Measurements from ENCODE around the gene PRR15. TPM values are rescaled to one million over a fixed set of nuclear protein-coding genes. Genes with fewer than 3 reads are reported as not detected.
A peak's percentile ranks its signal among the peaks of the same experiment; 100 is the strongest.

Gene PRR15
- total RNA-seq, 4 donors from 2014 or later, result 0.42 to 0.65 TPM; not detected in 2

GRCh38 chr7:29607889-29608288 lies 44.3 kb downstream of the PRR15 start:
- Histone ChIP-seq H3K27me3 (no peaks in the 10 kb centered on the region), H3K4me1 (peaks cover 0 to 8% (median 1%) of the 10 kb centered on the region in 4 donors), H3K4me3 (no peak overlapping the region), H3K36me3 (no peaks in the 10 kb centered on the region), H3K27ac (replicated peaks in 1 of 4) (no peak overlapping the region), H3K9me3 (no peaks in the 10 kb centered on the region)
- TF ChIP-seq POLR2AphosphoS5 (IDR thresholded peaks at IDR 0.05), result no peak
- TF ChIP-seq CTCF (IDR thresholded peaks at IDR 0.05), result no peak
- TF ChIP-seq EP300 (IDR thresholded peaks at IDR 0.05), result no peak
- no peak for TF ChIP-seq POLR2A (IDR thresholded peaks at IDR 0.05; ENCODE audit: low read depth)
- peak; percentile 88 for DNase-seq (ENCODE audit: extremely low spot score)
- intact Hi-C loops (cut with DNase I), result no loop called here
- whole genome bisulfite sequencing, result 99% methylated on average over 4 of the region's 4 CpGs

- TF ChIP-seq POLR2A (IDR thresholded peaks at IDR 0.05; ENCODE audit: low read depth), result no peak
- peak; percentile 24 to 46 (median 43) for TF ChIP-seq CTCF (IDR thresholded peaks at IDR 0.05)
- no peak for TF ChIP-seq EP300 (IDR thresholded peaks at IDR 0.05)
- no peak for TF ChIP-seq POLR2AphosphoS5 (IDR thresholded peaks at IDR 0.05)
- 67% methylated on average over 15 of the region's 15 CpGs for WGBS
- peak; percentile 53 for DNase-seq (ENCODE audit: extremely low spot score)
- no peaks in the 10 kb centered on the region for H3K27me3 ChIP-seq
- H3K36me3 ChIP-seq, result no peaks in the 10 kb centered on the region
- H3K4me3 ChIP-seq, result no peak overlapping the region
- intact Hi-C loops (cut with DNase I), result no loop called here
- peaks cover 0 to 8% (median 1%) of the 10 kb centered on the region in 4 donors for H3K4me1 ChIP-seq
- no peak overlapping the region for H3K27ac ChIP-seq (replicated peaks in 1 of 4)
- H3K9me3 ChIP-seq, result no peaks in the 10 kb centered on the region
These were observed 45.8 kb downstream of the PRR15 start for GRCh38 chr7:29609162-29610037.

- Histone ChIP-seq H3K27ac (replicated peaks in 1 of 4) (no peak overlapping the region), H3K4me1 (peaks cover 0 to 8% (median 1%) of the 10 kb centered on the region in 4 donors), H3K9me3 (no peaks in the 10 kb centered on the region), H3K36me3 (no peaks in the 10 kb centered on the region), H3K4me3 (no peak overlapping the region), H3K27me3 (no peaks in the 10 kb centered on the region)
- TF ChIP-seq CTCF (IDR thresholded peaks at IDR 0.05) (no peak), POLR2AphosphoS5 (IDR thresholded peaks at IDR 0.05) (no peak), POLR2A (IDR thresholded peaks at IDR 0.05; ENCODE audit: low read depth) (no peak), EP300 (IDR thresholded peaks at IDR 0.05) (no peak)
- 35% methylated on average over 2 of the region's 2 CpGs for WGBS
- DNase-seq (ENCODE audit: extremely low spot score), result no peak
- intact Hi-C loops (cut with DNase I), result no loop called here
These were observed 46.5 kb downstream of the PRR15 start for GRCh38 chr7:29610086-29610485.

GRCh38 chr7:29611941-29612544 lies 48.4 kb downstream of the PRR15 start:
- Histone ChIP-seq H3K4me1 (peaks cover 0 to 8% (median 1%) of the 10 kb centered on the region in 4 donors), H3K9me3 (no peaks in the 10 kb centered on the region), H3K27ac (replicated peaks in 1 of 4) (no peak overlapping the region), H3K27me3 (no peaks in the 10 kb centered on the region), H3K36me3 (no peaks in the 10 kb centered on the region), H3K4me3 (no peak overlapping the region)
- no peak for TF ChIP-seq POLR2A (IDR thresholded peaks at IDR 0.05; ENCODE audit: low read depth)
- no peak for TF ChIP-seq EP300 (IDR thresholded peaks at IDR 0.05)
- no peak for TF ChIP-seq CTCF (IDR thresholded peaks at IDR 0.05)
- no peak for TF ChIP-seq POLR2AphosphoS5 (IDR thresholded peaks at IDR 0.05)
- intact Hi-C loops (cut with DNase I), result no loop called here
- WGBS, result 66% methylated on average over 4 of the region's 4 CpGs
- DNase-seq (ENCODE audit: extremely low spot score), result peak; percentile 57

Measured in esophagus muscularis mucosa (tissue), 4 donors.